T-helper 1 cell treated with Interleukin-12 subunit alpha and Interleukin-12 subunit beta and Interleukin-4 antibody, amounts not matched to agents 30 ng/mL and 1 ng/mL, for 36 hours (primary cell): ENCODE results near the gene MRO. TPM values are rescaled to one million over a fixed set of nuclear protein-coding genes. Genes with fewer than 3 reads are reported as not detected.
"Not testable (repeated sequence)": the region's sequence is repeated elsewhere in the genome, so short reads cannot be mapped to it uniquely, and the experiment has no call there.

Source experiments
- intact Hi-C: fragments of 100-400 bp; cut with micrococcal nuclease; formaldehyde crosslinking; loops from one replicate; pipeline ENCODE4 v1.15.1; 2024
- total RNA-seq: library from RNA; stranded (reverse); gene quantifications from 2 replicates; pipeline ENCODE4 v1.2.3, GENCODE V29; 2022

Gene MRO
- total RNA-seq = not detected in 2 replicates

DNA sequence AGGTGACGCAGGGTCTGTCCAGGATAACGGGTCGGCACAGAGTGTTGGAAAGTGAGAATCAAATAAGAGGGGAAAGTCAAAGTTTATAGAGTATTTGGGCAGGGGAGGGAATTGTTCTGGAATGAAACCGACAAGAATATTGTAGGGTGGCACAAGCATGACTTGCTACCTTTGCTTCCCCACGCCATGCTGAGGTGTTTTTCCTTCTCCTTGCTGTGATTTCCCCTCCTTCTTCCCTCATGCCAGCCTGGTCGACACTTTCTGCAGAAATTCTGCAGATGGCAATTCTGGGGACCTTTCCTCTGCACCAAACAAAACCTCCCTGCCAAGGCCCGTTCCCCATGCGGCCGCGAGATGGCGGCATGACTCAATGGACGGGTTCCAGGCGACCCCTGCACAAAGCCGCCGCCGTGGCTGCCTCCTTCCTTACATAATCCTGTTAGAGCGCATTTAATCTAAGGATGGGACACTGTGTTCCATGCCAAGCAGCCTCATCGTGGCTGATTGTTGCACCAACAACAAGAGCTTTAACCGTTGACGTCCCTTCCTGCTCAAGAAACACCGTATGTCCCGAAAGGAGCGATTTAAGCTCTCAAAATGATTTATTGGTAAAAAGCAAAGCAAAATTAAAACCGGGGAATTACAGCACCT, at the start of gene MRO:
TSS of gene MRO (minus strand) at position 289 of the 651 bp plus-strand sequence. CDS start 10,616 bp downstream, outside the sequence.
- intact Hi-C loops = loop anchor here (1.0 to 10.0 kb wide), 9 partner anchors 47 to 845 kb away; partner anchors contain the start of genes ELAC1 and MEX3C

DNA sequence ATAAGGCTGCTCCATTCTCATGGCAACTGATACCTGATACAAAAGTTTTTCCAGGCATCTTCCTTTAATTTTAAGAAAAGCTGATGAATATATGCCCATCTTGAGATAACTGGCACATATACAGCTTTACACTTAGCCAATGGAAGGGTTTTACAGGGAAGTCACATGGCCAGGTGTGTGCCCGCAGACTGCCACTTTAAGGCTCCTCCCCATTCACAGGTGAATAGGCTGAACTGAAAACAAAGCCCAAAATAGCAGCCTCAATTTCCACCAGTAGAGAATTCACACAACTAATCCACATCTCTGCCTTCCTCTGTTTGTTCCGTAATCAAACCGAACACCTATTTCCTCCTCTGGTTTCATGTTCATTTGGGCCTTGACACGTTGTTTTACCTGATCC, 49.3 kb upstream of the MRO start:
- intact Hi-C loops = no loop called here

DNA sequence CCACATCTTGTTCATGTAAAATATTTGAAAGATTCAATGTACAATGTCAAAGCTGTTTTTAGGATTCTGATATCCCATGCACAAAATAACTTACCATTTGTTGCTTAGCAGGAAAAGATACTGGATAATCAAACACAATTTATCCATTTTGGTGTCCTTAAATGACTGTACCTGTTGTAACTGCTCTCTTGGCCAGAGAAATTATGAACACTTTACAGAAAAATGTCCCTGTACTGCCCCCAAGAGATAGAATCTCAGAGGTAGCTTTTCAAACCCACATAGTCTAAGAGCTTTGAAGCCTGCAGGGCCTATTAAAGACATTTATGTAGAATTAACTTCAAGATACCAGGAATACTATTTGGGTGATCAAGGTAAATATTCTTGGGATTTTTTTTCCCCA, 46.9 kb upstream of the MRO start:
- intact Hi-C loops = loop anchor here (2.0 kb wide), 1 partner anchor 46 kb away; the partner anchor contains the start of gene MRO

DNA sequence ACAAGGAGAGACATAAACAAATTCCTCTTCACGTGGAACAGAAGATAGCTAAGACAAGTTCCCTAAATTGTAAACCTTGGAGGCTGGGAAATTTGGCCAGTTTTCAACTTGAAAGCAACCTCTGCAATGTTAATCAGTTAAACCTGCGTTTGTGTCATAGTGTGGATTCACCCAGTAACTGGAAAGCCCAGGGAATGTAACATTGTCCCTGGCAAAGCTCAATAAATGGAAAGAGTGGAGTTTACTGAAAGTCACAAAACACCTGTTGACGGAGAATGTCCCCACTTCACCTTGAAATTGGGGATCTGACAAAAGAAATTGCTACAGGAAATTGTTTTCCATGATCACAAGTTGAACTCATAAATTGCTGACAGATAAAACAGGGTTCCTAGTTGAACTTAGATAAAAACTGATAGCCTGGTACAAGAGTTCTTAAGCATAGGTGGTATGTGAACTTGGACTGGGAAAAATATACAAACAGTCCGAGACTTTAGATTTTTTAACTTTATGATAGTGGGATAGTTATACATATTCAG, 44.1 kb upstream of the MRO start:
- intact Hi-C loops = no loop called here

DNA sequence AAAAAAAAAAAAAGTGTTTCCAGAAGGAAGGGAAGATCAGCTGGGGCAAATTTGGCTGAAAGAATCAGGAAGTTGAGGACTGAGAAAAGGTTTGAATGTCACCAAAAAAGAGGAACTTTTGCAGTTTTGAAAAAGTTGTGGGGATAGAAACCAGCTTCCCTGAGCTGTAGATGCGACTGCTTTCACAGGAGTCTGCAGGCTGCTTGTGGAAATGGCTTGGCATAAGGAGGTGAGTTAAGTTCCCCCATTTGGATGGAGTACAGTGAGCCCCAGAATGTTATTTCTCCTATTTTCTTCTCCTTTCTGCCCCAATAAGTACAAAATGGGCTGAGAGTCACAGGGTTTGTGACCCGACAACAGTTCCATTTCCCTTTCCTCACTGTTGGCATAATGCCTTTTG, 42.6 kb upstream of the MRO start:
- intact Hi-C loops = no loop called here

DNA sequence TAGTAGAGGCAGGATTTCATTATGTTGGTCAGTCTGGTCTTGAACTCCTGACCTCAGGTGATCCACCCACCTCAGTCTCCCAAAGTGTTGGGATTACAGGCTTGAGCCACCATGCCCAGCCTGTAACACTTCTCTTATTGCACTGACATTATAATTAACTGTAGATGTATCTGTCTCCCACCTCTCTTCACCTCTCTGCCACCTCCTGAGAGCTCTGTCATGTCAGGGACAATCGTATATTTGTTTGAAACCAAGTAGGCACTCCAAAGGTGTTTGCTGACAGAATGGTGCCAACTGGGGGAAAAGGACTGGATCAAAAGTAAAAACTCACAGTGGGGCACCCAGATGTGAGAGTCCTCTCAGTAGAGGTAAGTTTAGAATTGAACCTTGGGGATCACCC, 41.8 kb upstream of the MRO start:
- intact Hi-C loops = no loop called here

DNA sequence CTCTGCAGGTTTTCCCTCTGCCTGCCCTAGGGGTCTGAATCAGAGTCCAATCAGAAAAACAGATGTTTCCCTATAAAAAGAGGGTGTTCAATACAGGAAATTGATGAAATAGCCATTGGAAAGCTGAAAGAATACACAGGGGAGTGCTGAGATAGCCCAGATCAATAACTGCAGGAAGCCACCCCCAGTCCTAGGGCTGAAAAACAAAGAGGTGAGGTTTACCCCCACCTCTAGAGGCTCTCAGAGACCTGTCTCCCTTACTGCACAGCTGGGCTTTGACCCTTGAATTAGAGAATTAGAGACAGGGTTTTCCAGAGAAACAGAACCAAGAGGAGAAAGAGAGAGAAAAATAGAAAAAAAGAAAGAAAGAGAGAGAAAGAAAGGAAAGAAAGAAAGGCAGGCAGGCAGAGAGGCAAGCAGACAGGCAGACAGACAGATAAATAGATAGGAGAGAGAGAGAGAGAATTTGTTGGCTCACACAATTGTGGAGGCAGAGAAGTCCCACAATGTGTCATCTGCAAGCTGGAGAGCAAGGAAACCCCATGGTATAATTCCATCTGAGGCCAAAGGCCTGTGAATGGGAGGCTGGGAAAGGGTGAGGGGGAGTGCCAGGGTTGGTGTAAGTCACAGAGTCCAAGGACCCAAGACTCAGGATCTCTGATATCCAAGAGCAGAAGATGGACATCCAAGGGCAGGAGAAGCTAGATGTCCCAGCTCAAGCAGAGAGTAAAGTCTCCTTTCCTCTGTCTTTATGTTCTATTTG, 40.2 kb upstream of the MRO start:
- intact Hi-C loops = no loop called here

DNA sequence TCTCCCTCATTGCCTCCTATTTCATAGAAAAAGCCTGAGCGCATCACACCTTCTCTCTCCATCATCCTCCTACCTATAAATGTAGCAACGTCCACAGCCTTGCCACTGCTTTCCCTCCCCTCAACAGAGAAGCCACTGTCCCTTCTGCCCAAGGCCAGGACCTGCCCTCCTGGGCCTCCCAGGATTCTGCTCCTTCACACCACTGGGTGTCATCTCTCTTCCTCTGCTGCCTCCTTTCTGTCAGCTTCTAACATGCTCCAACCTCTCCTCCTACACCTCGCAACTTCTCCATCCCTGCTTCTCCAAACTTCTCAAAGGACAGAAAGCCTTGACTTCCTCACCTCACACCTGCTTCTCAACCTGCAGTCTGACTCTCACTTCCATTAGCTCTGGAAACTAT, 37.9 kb upstream of the MRO start:
- intact Hi-C loops = no loop called here

DNA sequence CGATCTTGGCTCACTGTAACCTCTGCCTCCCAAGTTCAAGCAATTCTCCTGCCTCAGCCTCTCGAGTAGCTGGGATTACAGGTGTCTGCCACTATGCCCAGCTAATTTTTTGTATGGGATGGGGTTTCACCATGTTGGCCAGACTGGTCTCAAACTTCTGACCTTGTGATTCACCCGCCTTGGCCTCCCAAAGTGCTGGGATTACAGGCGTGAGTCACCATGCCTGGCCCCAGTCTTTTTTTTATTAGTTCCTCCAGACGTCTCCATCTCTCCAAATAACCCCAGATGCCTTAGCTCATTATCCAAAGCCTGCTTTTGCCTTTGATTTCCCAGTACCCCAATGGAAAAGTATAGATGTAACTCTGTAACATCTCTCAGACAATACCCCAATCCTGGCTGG, 37.4 kb upstream of the MRO start:
- intact Hi-C loops = not testable (repeated sequence)

DNA sequence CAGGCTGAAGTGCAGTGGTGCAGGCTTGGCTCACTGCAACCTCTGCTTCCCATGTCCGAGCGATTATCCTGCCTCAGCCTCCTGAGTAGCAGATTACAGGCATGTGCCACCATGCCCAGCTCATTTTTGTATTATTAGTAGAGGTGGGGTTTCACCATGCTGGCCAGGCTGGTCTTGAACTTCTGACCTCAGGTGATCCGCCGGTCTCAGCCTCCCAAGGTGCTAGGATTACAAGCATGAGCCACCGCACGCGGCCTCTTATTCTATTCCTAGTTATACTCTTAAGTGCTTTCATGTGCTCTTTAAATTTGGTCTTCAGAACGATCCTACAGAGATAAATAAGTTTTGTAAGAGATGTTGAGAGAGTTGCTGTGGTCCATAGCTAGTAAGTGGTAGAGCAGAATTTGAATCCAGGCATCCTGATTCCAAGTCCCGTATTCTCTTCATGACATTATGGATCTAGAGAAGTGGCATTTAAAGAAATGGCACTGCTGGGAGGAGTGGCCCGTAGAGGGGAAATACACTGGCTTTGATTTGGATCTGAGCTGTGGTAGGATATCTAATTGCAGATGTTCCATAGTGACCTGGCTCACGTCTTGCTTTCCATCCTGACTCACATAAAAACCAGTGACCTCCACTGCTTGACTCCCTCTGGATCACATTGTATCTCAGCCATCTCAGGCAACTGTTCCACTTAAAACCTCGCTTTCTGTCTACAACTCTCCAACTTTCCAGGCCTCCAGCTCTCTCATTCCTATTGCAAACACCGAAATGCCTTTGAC, 36.4 kb upstream of the MRO start:
- intact Hi-C loops = no loop called here

DNA sequence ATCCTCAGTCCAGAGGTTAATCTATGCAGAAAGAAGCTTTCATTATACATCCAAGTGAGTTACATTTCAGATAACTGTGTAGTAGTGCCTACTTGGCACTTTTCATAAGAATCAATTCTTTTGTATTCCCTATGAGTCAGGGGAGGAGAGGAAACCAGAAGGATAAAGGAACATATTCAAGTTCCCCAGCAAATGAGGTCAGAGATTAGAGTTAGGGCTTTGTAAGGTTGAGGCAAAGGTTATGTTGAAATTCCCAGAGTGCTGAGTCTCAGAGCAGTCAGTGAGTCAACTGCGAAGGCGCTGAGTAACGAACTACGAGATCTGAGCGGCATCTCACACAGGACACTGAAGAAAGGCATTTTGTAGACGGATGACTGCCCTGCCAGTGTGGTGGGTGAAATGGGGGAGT, 34.1 kb upstream of the MRO start:
- intact Hi-C loops = no loop called here

DNA sequence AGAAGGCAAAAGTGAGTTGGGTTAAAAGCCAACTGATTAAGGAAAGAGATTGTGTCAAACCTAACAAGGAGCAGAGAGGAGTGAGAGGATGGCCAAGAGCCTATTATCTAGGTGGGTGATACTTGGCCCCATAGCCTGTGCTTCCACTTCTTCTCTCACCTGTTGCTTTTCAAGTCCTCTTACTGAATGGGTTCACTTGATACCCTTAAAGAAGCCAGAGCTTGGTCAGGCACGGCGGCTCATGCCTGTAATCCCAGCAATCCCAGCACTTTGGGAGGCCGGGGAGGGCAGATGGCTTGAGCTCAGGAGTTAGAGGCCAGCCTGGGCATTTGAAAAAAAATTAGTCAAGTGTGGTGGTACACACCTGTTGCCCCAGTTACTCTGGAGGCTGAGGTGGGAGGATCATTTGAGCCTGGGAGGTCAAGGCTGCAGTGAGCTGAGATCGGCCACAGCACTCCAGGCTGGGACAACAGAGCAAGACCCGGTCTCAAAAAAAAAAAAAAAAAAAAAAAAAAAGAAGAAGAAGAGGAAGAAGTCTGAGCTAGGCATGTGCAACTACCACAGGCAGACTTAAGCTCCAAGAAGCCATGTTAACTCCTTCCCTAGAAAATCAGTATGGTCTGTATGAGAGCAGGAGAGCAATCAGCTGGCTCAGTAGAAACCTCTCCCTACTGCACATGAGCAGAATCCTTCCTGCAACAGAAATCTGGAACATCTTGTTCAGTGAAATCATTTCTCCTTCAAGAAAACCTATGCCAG, 30.7 kb upstream of the MRO start:
- intact Hi-C loops = no loop called here

DNA sequence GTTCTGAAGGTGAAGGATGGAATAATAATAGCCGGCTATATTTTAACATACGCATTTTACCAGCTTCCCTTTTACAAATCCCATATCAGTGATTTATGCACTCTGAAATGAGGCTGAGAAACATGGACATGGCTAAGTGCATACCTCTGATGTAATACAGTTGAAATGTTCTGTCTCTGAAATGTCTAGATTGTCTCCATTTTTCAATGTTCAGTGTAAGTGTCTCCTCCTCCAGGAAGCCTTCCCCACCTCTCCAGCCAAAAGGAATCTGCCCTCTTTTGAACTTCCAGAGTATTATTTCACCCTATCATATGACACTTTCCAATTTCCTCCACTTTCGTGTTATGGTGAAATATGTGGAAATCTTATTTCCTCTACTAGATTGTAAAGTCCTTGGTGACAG, 29.6 kb upstream of the MRO start:
- intact Hi-C loops = no loop called here

DNA sequence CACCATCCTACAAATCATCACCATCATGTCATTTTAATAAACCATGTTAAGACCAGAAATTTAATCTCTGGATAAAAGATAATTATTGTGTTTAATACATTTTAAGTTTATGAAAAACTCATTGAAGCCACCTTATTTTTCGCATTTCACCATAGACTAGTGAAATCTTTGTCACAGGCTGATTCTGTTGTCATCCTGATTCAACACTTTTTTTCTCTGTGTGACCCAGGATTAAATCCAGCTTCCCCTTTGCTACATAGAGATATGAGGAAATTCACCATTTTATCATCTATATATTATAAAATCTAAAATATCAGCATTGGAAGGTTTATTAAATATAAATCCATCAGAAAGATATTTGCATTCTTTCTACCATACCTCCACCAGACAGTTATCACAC, 29.2 kb upstream of the MRO start:
- intact Hi-C loops = no loop called here

DNA sequence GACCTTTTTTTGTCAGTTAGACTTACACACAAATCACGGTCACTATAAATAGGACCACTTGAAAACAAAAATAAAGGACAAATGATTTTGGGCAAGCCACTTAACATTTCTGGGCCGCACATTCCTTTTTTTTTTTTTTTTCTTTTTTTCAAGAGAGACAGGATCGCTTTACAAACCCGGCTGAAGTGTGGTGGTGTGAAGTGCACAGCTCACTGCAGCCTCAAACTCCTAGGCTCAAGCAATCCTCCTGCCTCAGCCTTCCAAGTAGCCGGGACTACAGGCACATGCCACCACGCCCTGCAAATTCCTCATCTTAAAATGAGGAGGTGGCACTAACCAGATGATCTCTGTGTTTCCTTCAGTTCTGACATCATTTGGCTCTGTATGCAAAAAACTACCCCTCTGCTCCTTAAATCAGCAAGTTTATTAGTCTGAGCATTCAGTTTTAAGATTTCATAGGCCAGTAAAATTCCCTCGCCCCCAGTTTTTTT, 28.3 kb upstream of the MRO start:
- intact Hi-C loops = no loop called here

DNA sequence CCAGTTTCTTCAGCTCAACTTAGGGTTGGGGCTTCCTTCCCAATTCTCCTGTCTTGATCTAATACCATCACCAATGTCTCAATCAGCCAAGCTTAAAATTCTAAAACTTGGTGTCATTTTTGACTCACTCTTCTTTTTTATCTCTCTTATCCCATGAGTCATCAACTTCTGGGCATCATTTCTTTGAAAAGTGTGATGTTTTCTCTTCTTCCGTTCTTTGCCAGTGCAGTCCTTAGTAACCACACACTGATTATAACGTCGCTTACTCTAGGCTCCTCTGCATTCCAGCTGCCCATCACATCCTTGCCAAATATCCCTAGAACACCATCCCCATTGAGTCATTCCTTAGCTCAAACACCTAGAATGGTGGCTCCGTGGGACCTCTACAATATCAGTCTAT, 27.4 kb upstream of the MRO start:
- intact Hi-C loops = no loop called here

DNA sequence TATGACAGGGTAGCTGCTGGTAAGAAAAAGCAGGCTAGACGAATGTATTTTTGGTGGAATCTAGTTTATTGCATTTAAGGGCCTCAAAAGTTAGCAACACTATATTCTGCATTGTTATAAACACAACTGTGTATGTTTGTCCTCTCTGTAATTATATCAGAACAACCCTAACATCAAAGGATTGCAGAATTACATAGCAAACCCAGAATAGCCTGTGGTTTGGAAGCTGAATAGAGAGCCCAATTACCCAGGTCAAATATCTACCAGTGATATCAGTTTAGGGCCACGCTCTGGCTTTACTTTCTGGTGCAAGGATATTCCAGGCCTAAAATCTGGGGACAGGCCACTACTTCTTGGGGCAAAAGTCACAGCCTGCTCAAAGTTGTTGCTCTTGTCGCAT, 25.1 kb upstream of the MRO start:
- intact Hi-C loops = no loop called here

DNA sequence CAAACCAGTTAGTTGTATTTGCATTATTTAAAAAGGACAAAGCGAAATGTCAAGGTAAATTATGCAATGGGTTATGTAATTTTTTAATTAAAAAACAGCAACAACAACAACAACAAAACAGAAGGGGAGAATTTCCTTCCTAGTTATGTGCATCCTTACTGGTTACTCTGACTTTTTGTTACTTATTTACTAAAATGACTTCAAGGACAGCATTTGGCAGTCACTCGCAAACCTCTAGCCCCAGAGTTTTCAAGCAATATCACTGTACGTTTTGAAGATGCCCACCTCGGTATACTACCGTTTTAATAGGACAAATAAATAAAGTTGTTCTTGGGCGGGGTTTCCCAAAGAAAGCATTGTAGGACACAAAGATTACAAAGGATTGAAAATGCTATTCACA, 24.7 kb upstream of the MRO start:
- intact Hi-C loops = no loop called here

DNA sequence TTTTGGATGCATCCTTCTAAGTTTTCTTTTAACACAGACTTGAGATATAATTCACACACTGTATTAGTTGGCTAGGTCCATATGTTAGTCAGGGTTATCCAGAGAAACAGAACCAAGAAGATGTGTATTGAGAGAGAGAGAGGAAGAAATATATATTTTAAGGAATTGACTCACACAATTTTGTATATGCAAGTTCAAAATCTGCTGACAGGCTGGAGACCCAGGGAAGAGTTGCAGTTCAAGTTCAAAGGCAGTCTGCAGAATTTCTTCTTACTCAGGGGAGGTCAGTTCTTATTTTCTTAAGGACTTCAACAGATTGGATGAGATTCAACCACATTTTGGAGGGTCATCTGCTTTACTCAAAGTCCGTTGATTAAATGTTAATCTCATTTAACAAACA, 23.0 kb upstream of the MRO start:
- intact Hi-C loops = no loop called here

DNA sequence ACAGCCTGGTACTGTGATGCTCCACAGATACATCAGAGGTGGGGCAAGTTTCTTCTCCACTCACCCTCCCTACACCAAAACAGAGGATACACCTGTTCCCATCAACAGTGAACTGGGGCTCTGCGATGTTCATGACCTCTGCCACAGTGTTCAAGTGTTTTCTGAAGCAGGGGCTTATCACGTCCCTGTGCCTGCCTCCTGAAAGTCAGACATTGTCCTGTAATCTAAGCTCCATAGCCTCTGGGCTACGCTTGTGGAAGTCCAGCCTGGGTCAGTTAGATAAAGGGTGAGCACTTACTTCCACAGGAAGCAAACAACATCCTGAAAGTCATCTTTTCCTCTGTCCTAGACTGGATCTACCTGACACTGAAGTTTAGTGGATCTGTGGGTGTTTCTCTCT, 20.2 kb upstream of the MRO start:
- intact Hi-C loops = no loop called here

DNA sequence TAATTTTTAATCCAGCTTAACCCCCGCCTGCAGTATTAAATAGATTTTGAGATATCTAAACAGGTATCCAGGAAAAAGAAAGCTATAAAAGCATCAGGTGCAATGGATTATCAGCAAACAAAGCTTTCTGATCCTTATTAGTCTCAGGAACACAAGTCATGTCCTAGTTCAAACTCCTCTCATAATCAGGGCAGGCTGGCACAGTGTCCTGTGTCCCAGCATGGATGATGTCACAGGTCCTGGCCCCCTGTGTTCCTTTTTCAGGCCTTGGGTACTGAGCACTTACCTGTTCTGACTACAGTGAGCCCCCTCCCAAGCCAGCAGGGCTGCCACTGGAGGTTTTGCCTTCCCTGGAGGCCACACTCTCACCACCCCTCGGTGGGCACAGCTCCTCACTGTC, 19.5 kb upstream of the MRO start:
- intact Hi-C loops = no loop called here
